ENCODE data around the gene KHDRBS2.

The KHDRBS2 gene

DNA sequence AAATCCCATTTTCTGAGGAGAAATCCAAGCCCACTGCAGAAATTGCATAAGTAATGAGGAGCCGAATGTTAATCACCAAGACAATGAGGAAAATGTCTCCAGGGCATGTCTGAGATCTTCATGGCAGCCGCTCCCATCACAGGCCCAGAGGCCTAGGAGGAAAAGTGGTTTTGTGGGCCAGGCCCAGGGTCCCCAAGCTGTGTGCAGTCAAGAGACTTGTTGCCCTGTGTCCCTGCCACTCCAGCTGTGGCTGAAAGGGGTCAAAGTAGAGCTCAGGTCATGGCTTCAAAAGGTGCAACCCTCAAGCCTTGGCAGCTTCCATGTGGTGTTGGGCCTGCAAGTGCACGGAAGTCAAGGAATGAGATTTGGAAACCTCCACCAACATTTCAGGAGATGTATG lies 276.6 kb downstream of the KHDRBS2 start:
- no peak for DNase-seq

DNA sequence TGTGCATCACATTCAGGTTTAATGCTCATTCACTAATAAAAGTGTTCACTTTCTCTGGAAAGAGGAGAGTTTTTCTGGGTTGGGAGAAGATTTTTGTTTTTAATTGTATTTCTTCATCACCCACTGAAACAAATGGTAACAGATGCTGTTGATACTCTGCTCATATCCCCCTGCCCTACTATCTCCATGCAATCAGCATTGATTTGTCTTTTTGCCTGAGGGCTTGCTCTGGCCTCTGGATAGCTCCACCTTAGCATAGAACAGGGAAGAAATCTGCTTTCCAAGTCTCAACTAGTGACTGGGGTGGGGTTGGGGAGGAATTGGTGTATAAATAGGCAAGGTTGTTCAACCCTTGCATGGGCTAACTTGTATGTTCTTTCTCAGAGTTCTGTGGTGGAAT lies 296.4 kb downstream of the KHDRBS2 start:
- DNase-seq, result no peak

DNA sequence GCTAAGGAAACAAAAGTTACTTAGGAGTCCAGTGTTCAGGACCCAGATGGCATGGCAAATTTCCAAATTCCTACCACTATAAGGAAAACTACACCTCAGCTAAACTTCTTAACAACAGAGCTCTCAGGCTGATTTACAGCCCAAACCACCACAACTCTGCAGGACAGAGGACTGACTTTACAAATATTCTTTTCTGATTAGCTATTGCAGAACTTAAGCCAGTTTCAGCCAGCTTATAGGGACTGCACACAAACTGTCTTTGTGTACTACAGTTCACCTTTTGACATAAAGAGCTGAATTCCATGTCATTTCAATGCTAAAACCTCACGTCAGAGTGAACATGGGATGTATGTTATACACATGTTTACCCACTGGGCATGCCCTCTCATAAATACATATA lies 305.4 kb downstream of the KHDRBS2 start:
- no peak for DNase-seq

DNA sequence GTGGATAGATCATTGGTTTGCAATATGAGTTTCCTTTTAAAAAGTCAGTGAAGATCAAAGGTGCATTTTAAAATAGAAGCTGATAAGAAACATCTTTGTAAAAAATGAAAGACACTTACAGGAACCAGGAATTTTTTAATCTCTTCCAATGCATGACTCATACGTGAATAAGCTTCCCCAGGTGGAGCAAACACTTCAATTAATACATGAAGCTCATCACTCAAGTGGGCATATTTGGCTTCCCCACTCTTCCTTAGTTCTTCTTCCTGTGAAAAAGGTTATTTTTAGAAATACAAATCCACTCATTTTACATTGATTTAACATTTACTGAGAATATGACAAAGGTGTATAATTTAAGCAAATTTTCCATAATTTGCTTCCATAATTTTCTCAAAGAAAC lies 308.1 kb downstream of the KHDRBS2 start:
- no peak for DNase-seq

DNA sequence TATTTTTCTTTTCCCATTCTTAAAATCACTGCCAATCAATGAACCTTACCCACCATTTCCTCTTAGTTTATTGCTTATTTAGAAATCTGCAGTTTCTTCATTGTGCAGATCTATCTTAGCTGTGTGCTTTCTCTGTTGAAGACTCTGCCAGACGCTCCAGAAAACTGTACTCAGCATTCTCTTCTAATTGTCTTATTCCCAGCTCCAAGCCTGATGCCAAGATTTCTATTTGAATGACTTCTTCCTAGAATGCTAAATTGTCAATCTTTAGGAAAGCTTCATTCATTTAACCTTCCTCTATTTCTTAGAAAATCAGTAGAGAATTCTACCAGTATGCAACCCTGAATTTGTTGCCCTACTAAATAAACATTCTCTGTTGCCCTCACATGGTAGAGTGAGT lies 308.9 kb downstream of the KHDRBS2 start:
- no peak for DNase-seq

GRCh38 chr6:61959196-61959595 lies 326.8 kb downstream of the KHDRBS2 start:
- no peak for DNase-seq

DNA sequence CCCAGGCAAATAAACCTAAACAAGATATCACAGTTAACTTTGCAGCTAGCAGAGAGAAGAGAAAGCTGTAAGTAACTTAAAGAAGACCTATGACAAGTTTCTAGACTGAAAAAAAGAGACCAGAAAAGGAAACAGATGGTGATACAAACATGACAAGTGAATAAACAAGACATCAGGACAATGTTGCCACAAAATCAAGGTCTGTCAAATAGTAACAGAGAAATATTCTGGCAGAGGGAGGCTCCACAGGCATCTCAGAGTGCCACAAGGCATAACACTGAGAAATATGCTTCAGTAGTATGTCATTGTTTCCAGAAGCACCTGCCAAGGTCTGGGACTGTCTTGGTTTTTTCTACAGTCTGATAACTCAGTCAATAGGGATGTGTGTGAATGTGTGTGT lies 332.2 kb downstream of the KHDRBS2 start:
- no peak for DNase-seq

DNA sequence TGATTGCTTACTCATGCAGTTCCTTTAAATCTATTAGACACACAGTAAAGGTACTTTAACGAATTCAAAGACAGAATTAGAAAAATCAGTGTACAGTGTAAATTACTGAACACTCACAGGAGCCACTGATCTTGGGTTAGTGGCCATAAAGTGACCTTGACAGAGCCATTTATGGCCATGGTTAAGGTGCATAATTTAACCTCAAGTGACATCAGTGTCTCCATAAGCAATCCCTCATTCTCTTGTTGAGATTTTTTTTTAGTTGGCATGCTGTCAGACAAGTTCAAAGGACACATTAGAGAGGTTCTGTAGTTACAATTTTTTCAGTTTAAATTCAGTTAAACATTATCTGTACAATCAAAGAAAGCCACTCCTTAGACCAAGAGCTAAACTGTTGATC lies 334.4 kb downstream of the KHDRBS2 start:
- DNase-seq, result no peak

GRCh38 chr6:61950811-61951210 lies 335.2 kb downstream of the KHDRBS2 start:
- no peak for DNase-seq

DNA sequence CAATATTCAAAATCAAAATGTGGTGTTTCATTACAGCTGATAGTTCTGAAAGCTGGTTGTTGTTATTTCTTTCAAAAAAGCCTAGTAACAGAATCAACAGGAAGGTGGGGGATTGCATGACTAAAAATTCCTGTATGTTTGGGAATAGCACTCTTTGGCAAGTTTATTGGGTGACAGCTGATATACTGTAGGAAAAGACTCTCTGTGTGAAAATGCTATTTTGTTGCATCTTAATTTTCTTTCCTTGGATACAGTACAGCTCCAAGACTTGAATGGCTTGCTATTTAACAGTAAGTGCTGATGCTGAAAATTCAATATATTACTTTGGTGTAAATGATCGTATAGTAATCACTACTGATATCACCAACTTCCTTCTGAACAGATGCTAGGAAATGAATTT lies 336.1 kb downstream of the KHDRBS2 start:
- no peak for DNase-seq

GRCh38 chr6:61949161-61949560 lies 336.9 kb downstream of the KHDRBS2 start:
- no peak for DNase-seq

DNA sequence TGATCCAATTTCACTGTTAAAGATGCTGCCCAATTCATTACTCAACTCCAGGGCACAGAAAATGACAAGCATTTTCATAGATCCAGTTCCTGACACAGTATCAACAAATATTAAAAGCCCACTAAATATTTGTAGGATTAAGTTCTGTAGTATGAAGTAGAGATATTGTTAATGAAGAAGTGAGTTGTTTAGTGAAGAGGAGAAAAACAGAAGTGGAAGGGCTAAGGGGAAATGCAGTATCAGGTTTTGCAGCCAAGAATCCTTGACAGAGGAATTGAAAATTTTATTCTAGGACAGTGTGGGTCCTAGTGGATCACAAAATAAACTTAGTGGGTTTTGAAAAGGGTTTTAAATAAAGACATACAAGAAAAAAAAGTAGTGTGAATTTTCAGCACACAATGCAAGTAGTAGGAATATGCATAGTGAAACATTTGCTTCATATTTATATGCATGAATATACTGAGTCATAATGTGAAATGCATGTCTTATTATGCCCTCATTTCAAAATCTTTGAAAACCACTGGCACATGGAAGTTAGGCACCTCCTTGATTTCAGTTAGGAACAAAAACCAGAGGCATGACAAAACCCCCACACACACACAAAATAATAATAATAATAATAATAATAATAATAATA lies 338.6 kb downstream of the KHDRBS2 start:
- no peak for DNase-seq

DNA sequence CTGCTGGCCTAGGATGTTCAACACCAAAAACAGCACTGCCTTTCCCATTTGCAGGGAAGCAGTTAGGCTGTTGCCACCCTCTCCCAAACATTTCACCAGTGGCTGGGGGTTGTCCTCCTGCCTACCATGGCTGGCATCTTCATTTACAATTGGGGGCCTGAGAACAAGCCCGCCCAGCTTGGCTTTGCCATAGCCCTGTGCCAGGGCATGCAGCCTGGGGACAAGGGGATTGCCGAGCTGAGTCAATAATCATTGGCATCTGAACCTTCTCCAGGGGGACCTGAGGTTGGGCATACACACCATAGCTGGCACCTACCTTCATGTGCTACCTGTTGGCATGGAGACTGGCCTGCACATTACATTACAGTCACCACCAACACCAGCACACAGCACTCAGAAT lies 345.1 kb downstream of the KHDRBS2 start:
- DNase-seq, result no peak

- no peak for DNase-seq
These were observed 350.7 kb downstream of the KHDRBS2 start for GRCh38 chr6:61935242-61935846.

DNA sequence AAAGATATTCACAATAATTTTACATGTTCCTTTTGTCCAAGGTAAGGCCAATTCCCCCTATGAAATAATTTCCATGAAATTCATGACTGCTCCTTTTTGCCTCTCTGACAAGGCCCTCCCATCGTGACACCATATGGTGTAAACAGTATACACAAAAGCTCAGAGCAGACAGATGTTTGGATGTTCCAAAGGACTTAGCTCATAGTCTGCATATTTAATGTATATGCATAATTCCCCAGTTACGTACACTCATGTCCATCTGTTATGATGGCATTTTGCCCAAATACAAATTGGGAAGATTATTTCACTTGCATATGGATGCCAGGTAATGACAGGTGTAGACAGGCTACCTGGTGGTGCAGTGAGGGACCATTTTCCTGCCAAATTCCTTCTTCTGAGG lies 376.5 kb downstream of the KHDRBS2 start:
- no peak for DNase-seq

DNA sequence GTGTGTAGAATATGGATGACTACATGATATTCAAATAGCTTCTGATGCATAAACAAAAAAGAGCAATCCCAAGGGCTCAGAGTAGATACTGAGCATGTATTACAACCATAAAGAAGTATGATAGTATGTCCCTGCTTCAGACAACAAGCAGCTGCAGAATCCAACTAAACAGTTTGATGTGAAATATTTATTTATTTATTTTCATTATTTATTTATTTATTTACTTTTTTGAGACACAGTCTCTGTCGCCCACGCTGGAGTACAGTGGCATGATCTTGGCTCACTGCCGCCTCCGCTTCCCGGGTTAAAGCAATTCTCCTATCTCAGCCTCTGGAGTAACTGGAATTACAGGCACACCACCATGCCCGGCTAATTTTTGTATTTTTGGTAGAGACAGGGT lies 384.3 kb downstream of the KHDRBS2 start:
- DNase-seq, result no peak

DNA sequence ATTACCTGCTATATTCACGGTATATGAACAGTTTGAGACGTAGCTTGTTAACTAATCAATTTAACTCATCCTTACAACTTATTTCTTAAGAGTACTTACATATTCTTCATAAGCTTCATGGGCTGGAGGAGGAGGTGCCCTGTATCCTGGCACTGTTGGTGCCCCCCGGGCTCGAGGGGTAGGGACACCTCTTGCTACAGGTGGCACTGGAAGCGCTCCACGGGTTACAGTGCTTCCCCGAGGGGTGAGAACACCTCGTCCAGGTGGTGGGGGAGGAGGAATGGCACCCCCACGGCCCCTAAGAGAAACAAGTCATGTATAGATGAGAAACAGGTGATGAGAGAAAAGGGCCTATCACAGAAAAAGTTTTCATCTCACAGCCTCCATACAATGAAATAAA lies 391.5 kb downstream of the KHDRBS2 start:
- DNase-seq, result no peak

DNA sequence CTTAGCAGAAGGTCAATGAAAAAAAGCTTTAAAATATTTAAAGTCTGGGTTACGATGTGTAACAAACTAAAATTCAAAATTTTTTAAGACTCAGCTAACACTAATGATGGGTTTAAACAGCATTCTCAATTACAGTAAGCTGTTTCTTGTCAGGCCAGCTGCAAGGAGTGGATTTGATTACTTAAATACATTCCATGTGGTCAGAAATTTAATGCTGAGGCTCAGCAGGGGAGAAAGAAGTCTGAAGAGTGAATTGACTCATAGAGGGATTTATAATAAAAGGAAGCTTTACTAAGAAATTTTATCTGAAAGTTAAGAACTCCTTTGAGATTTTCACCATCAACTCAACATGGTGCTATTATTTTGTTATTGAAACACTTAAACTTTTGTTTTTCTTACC lies 398.6 kb downstream of the KHDRBS2 start:
- no peak for DNase-seq

GRCh38 chr6:61886608-61887259 lies 399.3 kb downstream of the KHDRBS2 start:
- DNase-seq, result no peak

DNA sequence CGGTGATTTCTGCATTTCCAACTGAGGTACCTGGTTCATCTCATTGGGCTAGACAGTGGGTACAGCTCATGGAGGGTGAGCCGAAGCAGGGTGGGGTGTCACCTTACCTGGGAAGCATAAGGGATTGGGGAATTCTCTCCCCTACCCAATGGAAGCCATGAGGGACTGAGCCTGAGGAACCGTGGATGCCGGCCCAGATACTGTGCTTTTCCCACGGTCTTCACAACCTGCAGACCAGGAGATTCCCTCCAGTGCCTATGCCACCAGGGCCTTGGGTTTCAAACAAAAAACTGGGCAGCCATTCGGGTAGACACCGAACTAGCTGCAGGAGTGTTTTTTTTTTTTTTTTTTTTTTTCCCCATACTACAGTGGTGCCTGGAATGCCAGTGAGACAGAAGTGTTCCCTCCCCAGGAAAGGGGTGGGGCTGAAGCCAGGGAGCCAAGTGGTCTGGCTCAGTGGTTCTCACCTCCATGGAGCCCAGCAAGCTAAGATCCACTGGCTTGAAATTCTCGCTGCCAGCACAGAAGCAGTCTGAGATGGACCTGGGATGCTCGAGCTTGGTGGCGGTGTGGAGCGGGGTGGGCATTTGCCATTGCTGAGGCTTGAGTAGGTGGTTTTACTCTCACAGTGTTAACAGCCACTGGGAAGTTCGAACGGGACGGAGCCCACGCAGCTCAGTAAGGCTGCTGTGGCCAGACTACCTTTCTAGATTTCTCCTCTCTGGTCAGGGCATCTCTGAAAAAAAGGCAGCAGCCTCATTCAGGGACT lies 416.2 kb downstream of the KHDRBS2 start:
- DNase-seq, result no peak

- no peak for DNase-seq
These were observed 417.4 kb downstream of the KHDRBS2 start for GRCh38 chr6:61868507-61869080.

DNA sequence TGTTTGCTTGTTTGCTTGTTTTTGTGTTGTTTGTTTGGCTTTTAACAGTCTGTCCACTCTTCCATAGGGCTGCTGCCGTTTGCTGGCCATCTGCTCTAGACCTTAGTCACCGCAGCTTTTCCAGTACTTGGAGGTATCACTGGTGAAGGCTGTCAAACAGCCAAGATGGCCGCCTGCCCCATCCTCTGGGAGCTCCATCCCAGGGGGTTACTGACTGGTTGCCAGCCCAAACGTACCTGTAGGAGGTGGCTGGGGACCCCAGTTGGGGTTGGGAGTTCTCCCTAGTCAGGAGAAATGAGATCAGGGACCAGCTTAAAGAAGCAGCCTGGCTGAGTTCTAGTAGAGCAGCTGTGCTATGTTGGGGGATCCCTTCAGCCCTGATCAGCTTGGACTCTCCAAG lies 418.4 kb downstream of the KHDRBS2 start:
- no peak for DNase-seq

- DNase-seq, result no peak
These were observed 428.5 kb downstream of the KHDRBS2 start for GRCh38 chr6:61857541-61857940.

DNA sequence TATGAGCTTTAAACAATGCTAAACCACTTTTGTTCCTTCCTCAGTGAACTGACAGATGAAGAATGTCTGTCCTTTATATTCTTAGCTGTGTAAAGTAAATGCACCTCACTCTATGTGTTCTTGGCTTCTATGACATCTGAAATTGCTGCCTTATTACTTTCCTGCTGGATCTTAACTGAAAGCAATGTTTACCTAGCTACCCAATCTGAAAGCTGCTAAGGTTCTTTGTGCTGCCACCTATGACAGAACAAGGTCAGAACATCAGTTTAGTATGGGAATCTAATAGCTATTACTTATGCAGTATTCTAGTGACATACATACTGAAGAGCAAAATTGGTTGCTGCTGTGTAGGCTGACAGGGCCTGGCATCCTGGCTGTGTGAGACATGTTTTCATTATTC lies 444.1 kb downstream of the KHDRBS2 start:
- DNase-seq, result no peak

All from activated gamma-delta T cell treated with Interleukin-2 at 50 U/mL for 16 hours (primary cell).